Measurements from ENCODE around the gene TMEM176A.
"Not testable (repeated sequence)": the region's sequence is repeated elsewhere in the genome, so short reads cannot be mapped to it uniquely, and the experiment has no call there.

Gene TMEM176A

DNA sequence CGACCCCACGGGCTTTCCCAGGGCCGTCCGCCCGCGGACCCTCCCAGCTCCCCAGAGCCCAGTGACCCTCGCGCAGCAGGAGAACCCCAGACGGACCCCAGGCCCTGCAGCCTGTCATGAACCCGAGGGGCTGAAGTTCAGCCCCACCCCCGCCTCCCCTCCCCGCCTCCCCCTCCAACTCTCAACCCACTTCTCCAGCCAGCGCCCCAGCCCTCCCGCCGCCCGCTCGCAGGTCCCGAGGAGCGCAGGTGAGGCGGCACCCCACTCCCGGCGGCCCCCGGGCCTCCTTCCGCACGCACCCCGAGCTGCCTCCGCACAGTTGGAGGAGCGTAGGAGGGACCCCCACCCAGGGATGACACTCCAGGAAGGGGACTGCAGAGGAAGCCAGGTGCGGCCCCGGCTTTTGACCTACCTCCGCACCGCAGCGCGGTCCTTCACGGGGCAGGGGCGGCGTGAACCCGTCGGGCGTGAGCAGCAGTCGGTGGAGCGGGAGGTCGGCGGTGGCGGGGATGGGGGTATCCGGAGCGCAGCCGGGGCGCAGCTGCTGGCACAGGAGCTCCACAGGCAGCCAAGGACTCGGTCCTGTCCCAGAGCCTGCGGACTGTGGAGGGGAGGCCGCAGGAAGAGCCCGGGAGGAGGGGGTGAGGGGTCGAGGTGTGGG is at the start of gene TMEM176A:
TSS of gene TMEM176A (plus strand) at position 189 of the 661 bp plus-strand sequence. CDS start 782 bp downstream, outside the sequence.
- no peak for DNase-seq (ENCODE audit: low spot score)

DNA sequence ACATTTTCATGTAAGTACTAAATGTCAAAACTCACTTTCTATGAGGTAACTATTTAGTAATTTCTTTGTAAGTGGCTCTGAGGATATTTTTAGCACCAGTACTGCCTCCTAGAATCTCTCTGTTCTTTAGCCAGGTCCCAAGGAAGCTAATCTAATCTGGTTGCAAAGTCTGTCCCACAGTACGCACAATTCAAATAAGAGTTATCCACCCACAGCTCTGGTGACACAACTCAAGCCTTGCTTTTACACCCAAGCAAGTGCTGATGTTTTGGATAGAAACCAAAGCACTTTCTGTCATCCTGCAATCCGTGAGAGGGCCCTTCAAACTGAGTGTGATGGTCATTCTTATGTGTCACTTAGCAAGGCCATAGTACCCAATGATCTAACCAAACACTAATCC is 48.9 kb upstream of the TMEM176A start:
- DNase-seq (ENCODE audit: low spot score), result no peak

DNA sequence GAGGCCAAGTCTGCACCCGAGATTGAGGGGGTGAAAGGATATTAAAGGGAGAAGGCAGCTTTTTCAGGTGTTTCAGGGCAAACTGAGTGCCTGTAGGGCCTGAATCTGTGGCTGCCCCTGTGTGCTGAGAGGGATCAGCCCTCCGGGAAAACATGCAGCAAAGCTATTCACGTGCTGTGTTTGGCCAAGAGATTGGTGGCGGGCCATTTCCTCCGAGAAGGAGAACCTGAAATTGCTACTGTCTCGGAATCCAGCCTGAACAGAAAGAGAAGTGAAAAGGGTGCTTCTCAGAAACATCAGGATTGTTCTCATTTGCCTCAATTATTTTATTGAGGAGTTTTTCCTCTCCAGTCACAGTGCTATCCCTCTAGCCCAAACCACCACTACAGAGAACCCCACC is 47.3 kb upstream of the TMEM176A start:
- DNase-seq (ENCODE audit: low spot score), result no peak

GRCh38 chr7:150753826-150754603 is 46.6 kb upstream of the TMEM176A start:
- DNase-seq (ENCODE audit: low spot score), result peak; percentile 30

GRCh38 chr7:150754951-150755350 is 45.6 kb upstream of the TMEM176A start:
- DNase-seq (ENCODE audit: low spot score), result no peak

- no peak for DNase-seq (ENCODE audit: low spot score)
These were observed 45.0 kb upstream of the TMEM176A start for GRCh38 chr7:150755473-150756099.

DNA sequence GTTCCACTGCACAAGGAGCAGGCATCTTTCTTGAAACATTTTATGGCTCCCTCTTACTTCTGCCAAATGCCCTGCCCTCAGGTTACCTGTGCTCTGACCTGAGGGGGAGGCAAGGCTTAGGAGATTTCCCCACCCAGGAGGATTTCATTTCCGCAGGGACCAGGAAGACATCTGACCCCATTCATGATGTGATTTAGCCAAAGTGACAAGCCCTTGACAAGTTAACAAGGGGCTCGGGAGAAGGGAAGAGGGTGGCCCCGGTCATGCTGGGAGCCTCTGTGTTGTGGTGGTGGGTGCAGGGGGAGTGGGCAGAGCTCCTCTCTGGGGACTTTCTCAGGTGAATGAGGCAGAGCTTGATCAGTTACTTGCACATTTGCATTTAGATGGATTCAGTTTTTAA is 44.4 kb upstream of the TMEM176A start:
- no peak for DNase-seq (ENCODE audit: low spot score)

- no peak for DNase-seq (ENCODE audit: low spot score)
These were observed 43.7 kb upstream of the TMEM176A start for GRCh38 chr7:150756858-150757257.

DNA sequence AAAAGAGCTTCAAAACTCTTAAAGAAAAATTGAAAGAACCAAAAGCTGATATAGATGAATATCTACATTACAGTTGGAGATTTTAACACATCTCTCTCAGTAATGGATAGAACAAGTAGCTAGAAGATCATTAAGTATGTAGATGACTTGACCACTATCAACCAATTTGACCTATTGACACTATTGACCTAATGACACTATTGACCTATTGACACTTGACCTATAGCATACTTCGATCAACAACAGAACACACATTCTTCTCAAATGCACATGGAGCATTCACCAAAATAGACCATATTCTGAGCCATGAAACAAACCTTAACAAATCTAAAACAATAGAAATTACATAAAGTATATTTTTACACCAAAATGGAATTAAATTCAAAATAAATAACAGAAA is 41.1 kb upstream of the TMEM176A start:
- no peak for DNase-seq (ENCODE audit: low spot score)

GRCh38 chr7:150766334-150766709 is 34.2 kb upstream of the TMEM176A start:
- no peak for DNase-seq (ENCODE audit: low spot score)

GRCh38 chr7:150769768-150770167 is 30.8 kb upstream of the TMEM176A start:
- DNase-seq (ENCODE audit: low spot score), result no peak

GRCh38 chr7:150774131-150774530 is 26.4 kb upstream of the TMEM176A start:
- not testable (repeated sequence) for DNase-seq (ENCODE audit: low spot score)

GRCh38 chr7:150778014-150778737 is 22.4 kb upstream of the TMEM176A start:
- DNase-seq (ENCODE audit: low spot score), result no peak

GRCh38 chr7:150778738-150779301 is 21.7 kb upstream of the TMEM176A start:
- peak; percentile 78 for DNase-seq (ENCODE audit: low spot score)

DNA sequence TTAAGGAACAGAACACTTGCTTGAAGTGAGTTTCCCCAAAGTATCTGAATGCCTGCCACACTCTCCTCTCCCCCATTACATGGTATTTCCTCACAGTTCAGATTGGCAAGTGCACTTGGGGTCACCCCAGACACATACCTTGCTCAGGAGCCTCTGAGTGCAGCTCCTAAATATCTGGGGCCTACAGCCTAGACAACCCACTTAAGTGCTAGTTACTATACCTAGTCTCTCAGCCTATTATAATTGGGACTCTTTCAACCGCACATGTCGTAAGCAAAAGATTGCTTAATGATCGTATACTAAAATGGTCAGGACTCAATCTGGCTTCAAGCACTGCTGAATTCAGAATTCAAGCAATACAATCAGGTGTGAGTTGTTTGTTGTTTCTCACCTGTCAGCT is 20.3 kb upstream of the TMEM176A start:
- DNase-seq (ENCODE audit: low spot score), result no peak

- DNase-seq (ENCODE audit: low spot score), result no peak
These were observed 19.5 kb upstream of the TMEM176A start for GRCh38 chr7:150781103-150781502.

DNA sequence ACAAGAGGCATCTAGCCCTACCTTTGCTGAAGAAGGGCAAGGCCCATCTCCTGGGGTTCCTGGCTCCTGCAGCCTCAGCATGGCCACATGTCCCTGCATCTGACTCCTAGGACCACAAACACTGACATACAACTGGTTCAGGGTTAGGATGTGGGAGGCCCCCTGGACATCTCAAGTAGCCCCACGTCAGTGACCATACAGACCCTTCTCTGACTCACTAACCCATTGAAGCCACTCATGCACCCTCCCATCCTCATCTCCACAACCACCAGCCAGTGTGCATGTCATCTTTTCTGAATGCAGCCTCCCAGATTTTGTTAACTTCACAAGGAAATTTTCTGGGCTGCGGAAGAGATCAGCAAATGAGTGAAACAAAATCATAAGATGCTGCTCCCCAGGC is 18.6 kb upstream of the TMEM176A start:
- no peak for DNase-seq (ENCODE audit: low spot score)

DNA sequence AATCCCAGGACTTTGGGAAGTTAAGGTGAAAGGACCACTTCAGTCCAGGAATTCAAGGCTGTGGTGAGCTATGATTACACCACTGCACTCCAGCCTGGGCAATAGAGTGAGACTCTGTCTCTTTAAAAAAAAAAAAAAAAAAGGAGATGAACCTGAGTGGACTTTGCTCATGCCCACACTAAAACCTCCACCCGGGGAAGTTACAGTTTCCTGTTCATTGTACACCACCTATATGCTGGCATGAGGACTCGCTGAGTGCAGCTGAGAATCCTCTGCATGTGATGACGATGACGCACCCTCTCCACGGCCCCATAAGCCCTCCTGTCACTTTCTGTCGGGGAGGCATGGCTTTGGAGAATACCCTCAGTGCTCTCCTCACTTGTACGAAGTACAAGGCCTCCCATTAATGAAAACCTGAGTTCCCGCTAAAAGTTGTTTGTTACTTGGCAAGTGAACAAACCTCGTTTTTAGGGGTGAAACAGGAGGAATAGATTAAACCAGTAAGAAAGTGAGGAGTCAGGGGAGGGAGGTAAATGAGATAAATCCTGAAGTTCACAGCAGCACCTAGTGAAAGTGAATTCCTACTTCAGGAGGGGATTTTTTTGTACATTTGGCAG is 16.3 kb upstream of the TMEM176A start:
- peak; percentile 67 for DNase-seq (ENCODE audit: low spot score)

DNA sequence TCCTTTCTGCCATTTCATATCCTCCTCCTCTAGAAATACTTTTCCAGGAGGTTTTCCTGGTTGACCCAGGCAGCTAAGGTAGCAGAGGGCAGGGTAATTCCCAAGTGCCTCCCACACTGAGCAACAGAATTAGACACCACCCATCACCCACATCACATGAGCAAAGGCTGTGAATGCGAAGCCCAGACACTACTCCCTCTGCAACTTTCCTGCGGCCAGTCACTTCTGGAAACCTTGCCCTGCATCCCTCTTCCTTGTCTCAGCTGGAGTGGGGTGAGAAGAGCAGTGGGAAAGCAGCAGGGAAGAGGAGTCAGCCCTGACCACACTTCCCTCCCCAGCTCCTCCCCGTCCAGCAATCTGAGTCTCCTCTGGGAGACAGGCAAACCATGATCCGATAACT is 15.6 kb upstream of the TMEM176A start:
- DNase-seq (ENCODE audit: low spot score), result peak; percentile 82

DNA sequence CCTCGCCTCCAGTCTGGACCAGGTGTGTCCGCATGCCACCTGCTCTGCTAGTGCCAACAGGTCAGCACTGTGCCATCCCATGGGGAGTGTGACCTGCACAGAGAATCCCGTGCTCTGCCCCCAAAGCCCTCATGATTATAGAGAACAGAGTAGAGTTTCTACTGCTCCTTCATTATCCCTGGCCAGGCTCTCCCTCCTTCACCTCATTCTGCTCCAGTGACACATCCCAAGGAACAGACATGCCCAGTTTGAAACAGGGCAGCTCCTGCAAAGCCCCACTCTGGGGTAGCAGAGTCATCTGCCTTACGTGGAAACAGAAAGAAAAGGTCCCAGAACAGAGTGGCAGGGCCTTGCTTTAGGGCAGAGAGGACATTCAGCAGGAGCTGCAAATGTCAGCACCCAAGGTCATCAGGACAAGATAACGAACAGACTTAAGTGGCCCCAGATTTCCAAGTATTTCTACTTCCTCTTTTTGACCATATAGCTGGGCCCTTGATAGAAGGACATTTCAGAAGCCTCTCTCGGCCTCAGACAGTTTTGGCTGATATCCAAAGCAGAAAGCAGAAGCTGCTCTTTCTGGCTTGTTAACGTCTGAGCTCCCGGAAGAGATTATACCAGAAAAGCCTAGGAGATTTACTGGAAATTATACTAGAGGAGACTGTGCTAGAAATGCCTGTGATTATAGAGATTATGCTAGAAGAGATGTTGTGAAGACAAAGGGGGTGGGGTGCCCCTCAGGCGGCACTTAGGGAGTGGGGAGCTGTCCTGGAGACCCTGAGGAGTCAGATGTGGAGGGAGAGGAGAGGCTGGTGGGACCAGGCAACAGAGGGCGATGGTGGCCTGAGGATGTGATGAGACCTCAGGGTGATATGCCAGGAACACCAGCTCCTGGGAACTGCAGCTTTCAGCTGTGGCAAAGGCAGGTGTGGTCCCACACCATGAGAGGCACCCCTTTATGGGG is 13.0 kb upstream of the TMEM176A start:
- DNase-seq (ENCODE audit: low spot score), result no peak

Measured in kidney tubule cell (primary cell).